ENCODE data around the gene TXLNG. TPM values are rescaled to one million over a fixed set of nuclear protein-coding genes. Genes with fewer than 3 reads are reported as not detected.

Gene TXLNG
- total and polyA plus RNA-seq, 2 donors (not counting 1 experiment from before 2014, with no cell fraction given), result 12.5 to 13.1 TPM

DNA sequence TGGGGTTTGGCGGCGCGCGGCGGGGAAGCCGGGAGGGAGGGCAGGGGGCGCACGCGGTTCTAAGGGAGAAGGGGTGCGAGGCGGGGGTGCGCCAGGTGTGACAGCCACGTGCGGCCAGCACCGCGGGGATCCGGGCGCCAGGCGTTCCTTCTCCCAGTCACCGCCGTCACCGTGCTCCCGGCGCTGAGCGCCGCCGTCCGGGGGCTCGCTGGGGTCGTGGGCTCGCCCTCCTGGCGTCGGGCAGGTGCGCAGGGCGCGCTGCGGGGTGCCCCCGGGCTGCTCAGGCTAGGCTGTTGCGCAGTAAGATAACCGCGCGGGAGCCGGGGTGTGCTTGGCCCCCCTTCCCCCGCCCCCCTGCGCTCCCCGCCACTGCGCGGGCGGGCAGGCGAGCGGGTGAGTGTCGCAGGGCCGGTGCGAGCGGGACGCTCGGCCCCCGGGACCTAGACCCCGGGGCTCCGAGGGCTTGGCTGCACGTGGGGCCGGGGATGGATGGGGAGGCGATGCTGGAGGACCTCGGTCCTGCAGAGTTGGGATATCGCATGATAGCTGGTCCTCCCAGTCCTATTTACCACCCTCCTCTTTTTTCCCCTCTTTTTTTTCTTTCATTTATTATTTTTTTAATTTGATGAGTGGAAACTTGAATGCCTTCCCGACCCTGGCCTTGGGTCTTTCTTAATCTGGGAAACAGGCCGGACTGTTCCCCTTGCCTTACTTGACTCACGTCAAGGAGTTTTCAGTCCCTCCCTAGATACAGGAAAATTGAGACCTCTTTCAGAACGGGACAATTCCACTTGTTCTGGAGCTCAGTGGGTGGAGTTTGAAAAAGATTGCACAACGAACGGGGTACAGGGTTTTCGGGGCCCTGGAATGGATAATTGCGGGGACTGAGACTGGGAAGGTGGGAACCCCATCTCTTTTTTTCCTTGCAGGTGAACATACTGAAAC, 797 bp downstream of the TXLNG start:
- peaks cover 8 to 11% of the 10 kb centered on the region in 2 donors for H3K4me1 ChIP-seq (ENCODE audit: control insufficient read depth in 2 of 2, insufficient read depth in 2 of 2, low read length in 2 of 2)
- Mint-ChIP-seq H3K4me1 (peaks cover 17% of the 10 kb centered on the region), H3K9me3 (ENCODE audit: insufficient read depth) (no peaks in the 10 kb centered on the region), H3K4me3 (peak overlapping the region; percentile 96), H3K27ac (peak overlapping the region; percentile 95), H3K27me3 (no peaks in the 10 kb centered on the region)
- no peaks in the 10 kb centered on the region for H3K9me3 ChIP-seq (ENCODE audit: control extremely low read depth in 1 of 3, control insufficient read depth in 2 of 3, insufficient read depth in 1 of 3, low read length in 2 of 3)
- H3K27me3 ChIP-seq (replicated peaks in 1 of 4; ENCODE audit: control extremely low read depth in 1 of 4, control insufficient read depth in 3 of 4, insufficient read depth in 4 of 4, low read length in 3 of 4), result no peaks in the 10 kb centered on the region
- ChIA-PET POLR2A (no interaction called here), CTCF (no interaction called here)
- no peak for TF ChIP-seq EZH2 (IDR thresholded peaks at IDR 0.05; ENCODE audit: borderline replicate concordance, insufficient read depth, low read depth, low read length, poor library complexity, severe bottlenecking)
- TF ChIP-seq, protein P1, sequence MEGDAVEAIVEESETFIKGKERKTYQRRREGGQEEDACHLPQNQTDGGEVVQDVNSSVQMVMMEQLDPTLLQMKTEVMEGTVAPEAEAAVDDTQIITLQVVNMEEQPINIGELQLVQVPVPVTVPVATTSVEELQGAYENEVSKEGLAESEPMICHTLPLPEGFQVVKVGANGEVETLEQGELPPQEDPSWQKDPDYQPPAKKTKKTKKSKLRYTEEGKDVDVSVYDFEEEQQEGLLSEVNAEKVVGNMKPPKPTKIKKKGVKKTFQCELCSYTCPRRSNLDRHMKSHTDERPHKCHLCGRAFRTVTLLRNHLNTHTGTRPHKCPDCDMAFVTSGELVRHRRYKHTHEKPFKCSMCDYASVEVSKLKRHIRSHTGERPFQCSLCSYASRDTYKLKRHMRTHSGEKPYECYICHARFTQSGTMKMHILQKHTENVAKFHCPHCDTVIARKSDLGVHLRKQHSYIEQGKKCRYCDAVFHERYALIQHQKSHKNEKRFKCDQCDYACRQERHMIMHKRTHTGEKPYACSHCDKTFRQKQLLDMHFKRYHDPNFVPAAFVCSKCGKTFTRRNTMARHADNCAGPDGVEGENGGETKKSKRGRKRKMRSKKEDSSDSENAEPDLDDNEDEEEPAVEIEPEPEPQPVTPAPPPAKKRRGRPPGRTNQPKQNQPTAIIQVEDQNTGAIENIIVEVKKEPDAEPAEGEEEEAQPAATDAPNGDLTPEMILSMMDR (IDR thresholded peaks at IDR 0.05), result no peak
- H3K79me2 ChIP-seq (ENCODE audit: control insufficient read depth, insufficient read depth, low read length), result peaks cover 51% of the 10 kb centered on the region
- H3K4me3 ChIP-seq (ENCODE audit: control extremely low read depth in 1 of 5, extremely low read depth in 1 of 5, insufficient read depth in 1 of 5, low read depth in 2 of 5, low read length in 4 of 5), result peak overlapping the region in 4 of 5 experiments; percentile 68 to 89 (median 78)
- H3K9ac ChIP-seq (ENCODE audit: low read length), result peak overlapping the region; percentile 91
- DNase-seq, result peak; percentile 65
- peak overlapping the region; percentile 95 for H3K4me2 ChIP-seq (replicated peaks; ENCODE audit: low read depth, low read length, poor library complexity, severe bottlenecking)
- peak overlapping the region; percentile 84 for H2AFZ ChIP-seq (ENCODE audit: insufficient read depth, low read depth, low read length, poor library complexity, severe bottlenecking)
- intact Hi-C loops (cut with micrococcal nuclease), result loop anchor here (1.0 to 10.0 kb wide), 4 partner anchors 68 to 932 kb away; partner anchors contain the start of genes AP1S2, RBBP7, REPS2 and SYAP1
- peaks cover 6% of the 10 kb centered on the region for H4K20me1 ChIP-seq (ENCODE audit: control insufficient read depth, insufficient read depth, low read length, poor library complexity, severe bottlenecking)
- H3K36me3 ChIP-seq (replicated peaks in 1 of 2; ENCODE audit: control extremely low read depth in 1 of 2, control insufficient read depth in 1 of 2, extremely low read depth in 1 of 2, insufficient read depth in 2 of 2, low read length in 1 of 2), result peaks cover 0 to 2% of the 10 kb centered on the region in 2 experiments
- peak overlapping the region; percentile 89 to 95 for H3K27ac ChIP-seq (ENCODE audit: low read length in 2 of 2)
- peak; percentile 3 for ATAC-seq (ENCODE audit: low read depth)
- under 1% methylated on average over 35 of the region's 73 CpGs for WGBS (ENCODE audit: insufficient coverage)

DNA sequence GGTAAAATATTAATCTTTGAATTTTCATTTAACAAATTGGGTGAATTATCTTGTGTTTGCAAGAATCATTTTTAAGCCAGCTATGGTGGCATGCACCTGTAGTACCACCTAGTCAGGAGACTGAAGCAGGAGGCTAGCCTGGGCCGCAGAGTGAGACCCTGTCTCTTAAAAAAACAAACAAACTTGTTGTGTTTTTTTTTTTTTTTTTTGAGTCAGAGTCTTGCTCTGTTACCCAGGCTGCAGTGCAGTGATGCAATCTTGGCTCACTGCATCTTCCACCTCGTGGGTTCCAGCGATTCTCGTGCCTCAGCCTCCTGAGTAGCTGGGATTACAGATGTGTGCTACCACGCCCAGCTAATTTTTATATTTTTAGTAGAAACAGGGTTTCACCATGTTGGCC, 2.2 kb downstream of the TXLNG start:
- H3K79me2 ChIP-seq (ENCODE audit: control insufficient read depth, insufficient read depth, low read length), result peaks cover 64% of the 10 kb centered on the region
- ATAC-seq (ENCODE audit: low read depth) (no peak), DNase-seq (no peak)
- CTCF ChIA-PET, result no interaction called here
- no peaks in the 10 kb centered on the region for H3K9me3 Mint-ChIP-seq (ENCODE audit: insufficient read depth)
- peaks cover 8 to 11% of the 10 kb centered on the region in 2 donors for H3K4me1 ChIP-seq (ENCODE audit: control insufficient read depth in 2 of 2, insufficient read depth in 2 of 2, low read length in 2 of 2)
- intact Hi-C loops (cut with micrococcal nuclease), result loop anchor here (10.0 kb wide), 1 partner anchor 934 kb away; the partner anchor contains the start of gene AP1S2
- H3K4me3 Mint-ChIP-seq, result no peak overlapping the region
- TF ChIP-seq, protein P1 (IDR thresholded peaks at IDR 0.05), result no peak
- no peak for TF ChIP-seq EZH2 (IDR thresholded peaks at IDR 0.05; ENCODE audit: borderline replicate concordance, insufficient read depth, low read depth, low read length, poor library complexity, severe bottlenecking)
- peaks cover 15% of the 10 kb centered on the region for H4K20me1 ChIP-seq (ENCODE audit: control insufficient read depth, insufficient read depth, low read length, poor library complexity, severe bottlenecking)
- no peaks in the 10 kb centered on the region for H3K27me3 Mint-ChIP-seq
- H2AFZ ChIP-seq (ENCODE audit: insufficient read depth, low read depth, low read length, poor library complexity, severe bottlenecking), result no peak overlapping the region
- no peak overlapping the region for H3K4me3 ChIP-seq (ENCODE audit: control extremely low read depth in 1 of 5, extremely low read depth in 1 of 5, insufficient read depth in 1 of 5, low read depth in 2 of 5, low read length in 4 of 5)
- no peak overlapping the region for H3K27ac ChIP-seq (ENCODE audit: low read length in 2 of 2)
- peaks cover 17% of the 10 kb centered on the region for H3K4me1 Mint-ChIP-seq
- no peak overlapping the region for H3K27ac Mint-ChIP-seq
- no peaks in the 10 kb centered on the region for H3K27me3 ChIP-seq (replicated peaks in 1 of 4; ENCODE audit: control extremely low read depth in 1 of 4, control insufficient read depth in 3 of 4, insufficient read depth in 4 of 4, low read length in 3 of 4)
- H3K4me2 ChIP-seq (replicated peaks; ENCODE audit: low read depth, low read length, poor library complexity, severe bottlenecking), result no peak overlapping the region
- no peak overlapping the region for H3K9ac ChIP-seq (ENCODE audit: low read length)
- peaks cover 0 to 4% of the 10 kb centered on the region in 2 experiments for H3K36me3 ChIP-seq (replicated peaks in 1 of 2; ENCODE audit: control extremely low read depth in 1 of 2, control insufficient read depth in 1 of 2, extremely low read depth in 1 of 2, insufficient read depth in 2 of 2, low read length in 1 of 2)
- no peaks in the 10 kb centered on the region for H3K9me3 ChIP-seq (ENCODE audit: control extremely low read depth in 1 of 3, control insufficient read depth in 2 of 3, insufficient read depth in 1 of 3, low read length in 2 of 3)
- WGBS (ENCODE audit: insufficient coverage), result no CpG with 5 or more reads among the region's 5 CpGs
- POLR2A ChIA-PET, result no interaction called here

Data from B cell (primary cell).